Stimulated activated CD4-positive, alpha-beta T cell treated with anti-CD3 and anti-CD28 coated beads, Interleukin-15, amount 100 ng/mL, for 24 hours (primary cell): ENCODE data around the gene FKBP6.
"Not testable (repeated sequence)": the region's sequence is repeated elsewhere in the genome, so short reads cannot be mapped to it uniquely, and the experiment has no call there.

ENCODE experiments used
- DNase-seq: peaks from one replicate; pipeline ENCODE4 v3.0.0-alpha.2; 2020

The FKBP6 gene

GRCh38 chr7:73395538-73396503 lies 67.9 kb downstream of the FKBP6 start:
- DNase-seq: no peak

- no peak for DNase-seq
These were observed 69.7 kb downstream of the FKBP6 start for GRCh38 chr7:73397521-73398281.

- peak; percentile 81 for DNase-seq
These were observed 71.5 kb downstream of the FKBP6 start for GRCh38 chr7:73399185-73400050.

GRCh38 chr7:73404860-73405259 lies 76.9 kb downstream of the FKBP6 start:
- DNase-seq: not testable (repeated sequence)
